ENCODE measurements around the gene NAA11.

NAA11 gene

GRCh38 chr4:79294064-79294463 lies 31.8 kb downstream of the NAA11 start:
- no peak overlapping the region for H3K4me3 ChIP-seq (ENCODE audit: low read depth, low read length)
- no peak for DNase-seq (ENCODE audit: low read depth)
- TF ChIP-seq CTCF (IDR thresholded peaks at IDR 0.05; ENCODE audit: low read depth, low read length, missing control alignments): no peak
- in situ Hi-C loops (cut with HindIII; ENCODE audit: low sequenced_read_pairs): loop anchor here (5.0 kb wide), 2 partner anchors 82 to 93 kb away; no protein-coding TSS in a partner anchor

GRCh38 chr4:79292008-79292407 lies 33.9 kb downstream of the NAA11 start:
- DNase-seq (ENCODE audit: low read depth): no peak
- no peak for TF ChIP-seq CTCF (IDR thresholded peaks at IDR 0.05; ENCODE audit: low read depth, low read length, missing control alignments)
- in situ Hi-C loops (cut with HindIII; ENCODE audit: low sequenced_read_pairs): loop anchor here (5.0 kb wide), 2 partner anchors 80 to 95 kb away; no protein-coding TSS in a partner anchor
- no peak overlapping the region for H3K4me3 ChIP-seq (ENCODE audit: low read depth, low read length)

DNA sequence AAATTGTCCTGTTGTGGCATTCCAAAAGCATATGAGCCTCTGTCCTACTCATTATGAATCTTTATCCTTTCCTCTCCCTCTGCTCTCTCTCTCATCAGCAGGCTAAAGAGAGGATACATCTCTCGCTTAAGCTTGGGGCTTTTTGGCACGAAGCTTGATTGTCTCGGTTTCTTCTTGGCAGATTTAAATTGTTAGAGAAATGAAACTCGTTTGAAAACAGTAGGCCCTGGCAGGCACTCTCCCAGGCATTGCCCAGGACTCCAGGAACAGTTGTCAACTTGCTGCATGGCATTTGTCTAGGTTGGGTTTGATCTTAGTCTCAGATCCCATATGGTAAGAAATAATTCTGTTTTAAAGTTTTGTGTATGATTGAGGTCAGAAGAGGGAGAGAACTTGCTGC lies 35.5 kb downstream of the NAA11 start:
- TF ChIP-seq CTCF (IDR thresholded peaks at IDR 0.05; ENCODE audit: low read depth, low read length, missing control alignments): no peak
- in situ Hi-C loops (cut with HindIII; ENCODE audit: low sequenced_read_pairs): loop anchor here (5.0 kb wide), 2 partner anchors 78 to 97 kb away; no protein-coding TSS in a partner anchor
- no peak overlapping the region for H3K4me3 ChIP-seq (ENCODE audit: low read depth, low read length)
- DNase-seq (ENCODE audit: low read depth): no peak

DNA sequence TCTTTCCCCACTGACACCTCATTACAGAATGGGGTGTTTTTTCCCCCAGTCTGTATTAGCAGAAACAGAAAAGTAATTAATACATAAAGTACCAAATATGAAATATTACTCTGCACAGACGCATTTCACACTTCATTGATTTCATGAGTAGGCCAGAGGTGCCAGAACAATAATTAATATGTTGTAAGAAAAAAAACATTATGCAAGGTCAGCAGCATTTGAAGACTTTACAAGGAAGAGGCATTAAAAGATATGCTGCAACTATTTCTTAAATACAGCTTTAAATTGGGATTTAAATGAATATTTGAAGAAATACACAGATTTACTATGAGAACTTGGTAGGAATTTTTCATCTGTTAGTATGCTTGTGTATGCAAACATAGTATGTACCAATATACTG lies 37.7 kb downstream of the NAA11 start:
- no peak for DNase-seq (ENCODE audit: low read depth)
- TF ChIP-seq CTCF (IDR thresholded peaks at IDR 0.05; ENCODE audit: low read depth, low read length, missing control alignments): no peak
- no peak overlapping the region for H3K4me3 ChIP-seq (ENCODE audit: low read depth, low read length)
- in situ Hi-C loops (cut with HindIII; ENCODE audit: low sequenced_read_pairs): no loop called here

GRCh38 chr4:79287718-79288117 lies 38.1 kb downstream of the NAA11 start:
- in situ Hi-C loops (cut with HindIII; ENCODE audit: low sequenced_read_pairs): no loop called here
- H3K4me3 ChIP-seq (ENCODE audit: low read depth, low read length): no peak overlapping the region
- TF ChIP-seq CTCF (IDR thresholded peaks at IDR 0.05; ENCODE audit: low read depth, low read length, missing control alignments): no peak
- no peak for DNase-seq (ENCODE audit: low read depth)

DNA sequence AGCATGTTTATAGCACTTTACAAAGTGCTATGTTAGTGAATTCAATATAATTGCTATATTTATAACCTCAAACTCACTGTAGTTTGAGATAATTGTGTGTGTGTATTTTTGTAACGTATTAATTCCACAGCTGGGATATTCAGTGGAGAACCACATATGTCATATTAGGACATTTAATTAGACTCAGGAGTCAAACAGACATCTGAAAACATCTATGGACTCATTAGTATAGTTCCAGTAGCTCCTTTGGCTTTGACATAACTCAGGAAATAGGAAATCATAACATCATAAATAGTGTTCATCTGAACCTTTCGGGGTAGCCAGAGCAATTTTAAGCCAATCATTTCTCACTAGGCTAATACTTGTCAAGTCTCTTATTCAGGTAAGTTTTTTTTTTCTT lies 38.8 kb downstream of the NAA11 start:
- DNase-seq (ENCODE audit: low read depth): no peak
- in situ Hi-C loops (cut with HindIII; ENCODE audit: low sequenced_read_pairs): no loop called here
- no peak for TF ChIP-seq CTCF (IDR thresholded peaks at IDR 0.05; ENCODE audit: low read depth, low read length, missing control alignments)
- H3K4me3 ChIP-seq (ENCODE audit: low read depth, low read length): no peak overlapping the region

Measured in astrocyte of the cerebellum (primary cell).